ENCODE data around the gene WNK2.

- TF ChIP-seq CTCF (IDR thresholded peaks at IDR 0.05; ENCODE audit: insufficient read depth, low read length, poor library complexity, severe bottlenecking) = no peak
- TF ChIP-seq EZH2phosphoT487 (conservative IDR thresholded peaks at IDR 0.05; ENCODE audit: low read length) = no peak
Measured at GRCh38 chr9:93246111-93246510, 62.2 kb downstream of the WNK2 start.
